ENCODE measurements around the gene CYS1.
"Not testable (repeated sequence)": the region's sequence is repeated elsewhere in the genome, so short reads cannot be mapped to it uniquely, and the experiment has no call there.

CYS1 gene, protein sequence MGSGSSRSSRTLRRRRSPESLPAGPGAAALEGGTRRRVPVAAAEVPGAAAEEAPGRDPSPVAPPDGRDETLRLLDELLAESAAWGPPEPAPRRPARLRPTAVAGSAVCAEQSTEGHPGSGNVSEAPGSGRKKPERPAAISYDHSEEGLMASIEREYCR

DNA sequence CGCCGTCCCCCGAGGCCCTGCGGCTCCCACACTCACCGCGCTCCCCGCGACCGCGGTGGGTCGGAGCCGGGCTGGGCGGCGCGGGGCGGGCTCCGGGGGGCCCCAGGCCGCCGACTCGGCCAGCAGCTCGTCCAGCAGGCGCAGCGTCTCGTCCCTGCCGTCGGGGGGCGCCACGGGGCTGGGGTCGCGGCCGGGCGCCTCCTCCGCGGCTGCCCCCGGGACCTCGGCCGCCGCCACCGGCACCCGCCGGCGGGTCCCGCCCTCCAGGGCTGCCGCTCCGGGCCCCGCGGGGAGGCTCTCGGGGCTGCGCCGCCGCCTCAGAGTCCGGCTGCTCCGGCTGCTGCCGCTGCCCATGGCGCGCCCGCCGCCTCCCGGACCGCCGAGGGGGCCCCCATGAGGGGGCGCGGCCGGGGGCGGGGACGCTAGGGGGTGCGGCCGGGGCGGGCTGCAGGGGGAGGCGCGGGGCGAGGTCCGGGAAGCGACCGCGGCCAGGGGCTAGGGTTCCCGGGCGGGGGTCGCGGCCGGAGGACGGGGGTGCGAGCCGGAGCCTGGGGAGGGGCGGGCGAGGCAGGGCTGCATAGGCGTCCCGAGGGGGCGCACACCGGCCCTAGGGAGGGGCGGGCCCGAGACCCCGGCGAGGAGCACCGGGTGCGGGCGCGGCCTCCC, at the start of gene CYS1:
TSS of gene CYS1 (minus strand) at position 542 of the 666 bp plus-strand sequence. CDS start at position 354, 188 bp downstream.
- DNase-seq (ENCODE audit: low read depth in 2 of 2, low spot score in 1 of 2), result no peak

DNA sequence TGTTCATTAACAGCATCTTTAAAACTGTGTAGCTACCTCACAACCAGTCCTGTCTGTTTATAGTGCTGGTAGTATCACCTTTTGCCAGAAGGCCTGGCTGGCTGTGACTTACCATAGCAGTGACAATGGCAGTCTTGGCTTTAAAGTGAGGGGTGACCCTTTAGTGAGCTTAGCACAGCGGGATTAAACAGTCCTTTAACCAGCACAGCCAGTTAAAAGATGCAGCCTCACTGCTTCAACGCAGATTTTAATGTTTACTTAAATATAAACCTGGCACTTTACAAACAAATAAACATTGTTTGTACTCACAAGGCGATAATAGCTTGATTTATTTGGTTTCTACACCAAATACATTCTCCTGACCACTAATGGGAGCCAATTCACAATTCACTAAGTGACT, 49.3 kb upstream of the CYS1 start:
- no peak for DNase-seq (ENCODE audit: low read depth in 2 of 2, low spot score in 1 of 2)

DNA sequence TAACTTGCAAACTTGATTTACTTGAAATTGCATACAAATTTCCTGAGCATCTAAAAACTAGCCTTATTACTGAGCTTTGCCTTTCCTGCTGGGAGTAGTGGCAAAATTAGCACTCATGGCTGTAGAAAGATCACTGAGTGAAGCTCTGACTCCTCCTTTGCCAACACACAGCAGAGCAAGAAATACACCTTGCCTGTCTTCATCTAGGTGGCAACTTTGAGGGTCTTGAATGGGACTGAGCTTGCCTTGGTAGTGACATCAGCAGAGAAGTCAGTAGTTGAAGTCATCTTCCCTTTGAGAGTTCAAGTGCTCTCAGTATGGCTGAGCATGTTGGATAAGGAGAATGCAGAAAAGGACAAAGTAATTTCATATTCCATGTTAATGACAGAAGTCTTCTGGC, 48.2 kb upstream of the CYS1 start:
- no peak for DNase-seq (ENCODE audit: low read depth in 2 of 2, low spot score in 1 of 2)

DNA sequence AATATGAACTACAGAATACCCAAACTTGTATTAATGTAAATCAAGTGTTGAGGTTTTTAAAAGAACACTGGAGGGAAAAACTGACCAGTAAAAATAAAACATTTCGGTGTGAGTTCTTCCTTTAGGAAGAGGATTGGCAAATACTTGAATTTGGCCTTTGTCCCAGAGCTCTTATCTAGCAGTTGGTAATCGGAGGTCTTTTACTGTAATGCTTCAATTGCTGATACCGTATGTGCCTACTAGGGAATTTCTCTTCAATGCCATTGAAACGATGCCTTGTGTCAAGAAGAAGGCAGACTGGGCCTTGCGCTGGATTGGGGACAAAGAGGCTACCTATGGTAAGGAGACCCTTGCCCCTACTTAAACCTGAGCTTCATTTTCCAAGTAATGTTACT, 46.4 kb upstream of the CYS1 start:
- DNase-seq (ENCODE audit: low read depth in 2 of 2, low spot score in 1 of 2), result no peak

DNA sequence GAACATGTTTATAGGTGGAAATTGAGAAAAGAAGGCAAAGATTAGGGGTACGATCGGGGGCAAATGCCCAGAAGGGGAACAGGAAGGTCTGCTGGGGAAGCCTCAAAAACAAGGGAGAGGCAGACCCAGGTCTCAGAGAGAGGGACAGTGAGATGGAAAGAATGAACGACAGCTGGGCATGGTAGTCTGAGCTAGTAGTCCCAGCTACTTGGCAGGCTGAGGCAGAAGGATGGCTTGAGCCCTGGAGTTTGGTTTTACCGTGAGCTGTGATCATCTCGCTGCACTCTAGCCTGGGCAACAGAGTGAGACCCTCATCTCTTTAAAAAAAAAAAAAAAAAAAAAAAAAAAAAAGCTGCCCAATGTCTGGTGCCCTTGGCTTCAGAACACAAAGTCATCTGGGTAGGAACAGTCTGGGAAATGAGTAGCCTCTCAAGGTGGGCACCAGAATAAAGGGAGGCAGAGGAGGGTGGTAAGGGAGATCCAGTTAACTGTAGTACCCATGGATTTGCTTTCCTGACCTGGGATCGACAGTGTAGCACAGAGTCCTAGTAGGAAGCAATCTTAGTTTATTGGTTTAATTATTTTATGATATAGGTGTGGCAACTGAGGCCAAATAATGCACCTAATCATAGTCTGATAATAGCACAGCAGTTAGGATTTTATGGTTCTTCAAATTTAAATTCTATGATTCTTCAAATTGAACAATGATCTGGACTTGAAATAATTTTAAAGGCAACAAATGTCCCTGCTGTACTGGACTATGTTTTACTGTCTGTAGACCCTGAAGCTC, 45.8 kb upstream of the CYS1 start:
- DNase-seq (ENCODE audit: low read depth in 2 of 2, low spot score in 1 of 2), result no peak

DNA sequence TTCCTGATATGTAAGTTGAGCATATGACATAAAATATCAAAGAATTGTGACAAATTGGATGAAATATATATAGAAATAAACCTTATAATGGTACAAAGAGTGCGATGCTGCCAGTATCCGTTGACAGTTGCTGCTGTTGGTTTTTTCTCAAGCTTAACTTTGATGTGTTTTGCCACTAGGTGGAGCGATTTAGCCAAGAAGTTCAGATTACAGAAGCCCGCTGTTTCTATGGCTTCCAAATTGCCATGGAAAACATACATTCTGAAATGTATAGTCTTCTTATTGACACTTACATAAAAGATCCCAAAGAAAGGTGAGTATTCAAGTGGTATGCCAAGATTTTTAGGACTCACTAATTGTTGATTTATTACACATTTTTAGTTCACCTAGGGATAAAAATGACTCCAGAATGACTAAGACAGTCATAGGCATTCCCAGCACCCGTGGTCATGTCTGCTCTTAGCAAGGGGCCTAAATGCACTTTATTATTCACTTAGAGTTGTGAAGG, 44.4 kb upstream of the CYS1 start:
- no peak for DNase-seq (ENCODE audit: low read depth in 2 of 2, low spot score in 1 of 2)

DNA sequence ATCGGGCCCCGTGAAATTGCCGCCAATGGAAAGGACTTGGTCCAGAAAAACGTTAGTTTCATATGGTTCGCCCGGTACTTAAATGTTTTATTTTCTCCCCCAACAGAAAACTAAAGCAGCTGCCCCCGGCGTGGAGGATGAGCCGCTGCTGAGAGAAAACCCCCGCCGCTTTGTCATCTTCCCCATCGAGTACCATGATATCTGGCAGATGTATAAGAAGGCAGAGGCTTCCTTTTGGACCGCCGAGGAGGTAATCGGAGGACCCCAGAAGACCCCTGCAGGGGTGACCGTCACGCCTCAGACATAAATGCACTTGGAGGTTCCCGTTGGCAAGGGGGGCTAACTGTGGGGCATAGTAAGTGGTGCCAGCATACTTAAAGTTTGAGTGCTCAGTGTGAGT, 43.1 kb upstream of the CYS1 start:
- no peak for DNase-seq (ENCODE audit: low read depth in 2 of 2, low spot score in 1 of 2)

DNA sequence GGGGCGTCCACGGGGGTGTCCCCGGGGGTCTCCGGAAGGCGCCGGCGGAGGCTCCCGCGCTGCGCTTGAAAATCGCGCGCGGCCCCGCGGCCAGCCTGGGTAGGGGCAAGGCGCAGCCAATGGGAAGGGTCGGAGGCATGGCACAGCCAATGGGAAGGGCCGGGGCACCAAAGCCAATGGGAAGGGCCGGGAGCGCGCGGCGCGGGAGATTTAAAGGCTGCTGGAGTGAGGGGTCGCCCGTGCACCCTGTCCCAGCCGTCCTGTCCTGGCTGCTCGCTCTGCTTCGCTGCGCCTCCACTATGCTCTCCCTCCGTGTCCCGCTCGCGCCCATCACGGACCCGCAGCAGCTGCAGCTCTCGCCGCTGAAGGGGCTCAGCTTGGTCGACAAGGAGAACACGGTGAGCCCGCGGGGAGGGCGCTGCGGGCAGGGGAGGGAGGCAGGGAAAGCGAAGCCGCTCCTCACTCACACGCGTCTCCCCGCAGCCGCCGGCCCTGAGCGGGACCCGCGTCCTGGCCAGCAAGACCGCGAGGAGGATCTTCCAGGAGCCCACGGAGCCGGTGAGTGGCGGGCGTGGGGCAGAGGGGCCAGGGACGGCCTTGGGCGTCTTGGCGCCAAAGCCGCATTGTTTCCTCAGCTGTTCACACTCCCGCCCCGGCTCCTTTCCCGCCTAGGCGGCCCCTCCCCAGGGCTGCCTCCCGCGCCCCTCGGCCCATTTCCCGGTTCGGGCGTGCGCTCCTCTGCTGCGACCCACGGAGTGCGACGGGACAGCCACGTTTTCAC, 42.5 kb upstream of the CYS1 start, which contains the start of gene RRM2:
TSS of gene RRM2 (plus strand) at position 240 of the 781 bp plus-strand sequence. CDS start at position 300, 60 bp downstream.
- DNase-seq (ENCODE audit: low read depth in 2 of 2, low spot score in 1 of 2), result peak; percentile 72 to 79

DNA sequence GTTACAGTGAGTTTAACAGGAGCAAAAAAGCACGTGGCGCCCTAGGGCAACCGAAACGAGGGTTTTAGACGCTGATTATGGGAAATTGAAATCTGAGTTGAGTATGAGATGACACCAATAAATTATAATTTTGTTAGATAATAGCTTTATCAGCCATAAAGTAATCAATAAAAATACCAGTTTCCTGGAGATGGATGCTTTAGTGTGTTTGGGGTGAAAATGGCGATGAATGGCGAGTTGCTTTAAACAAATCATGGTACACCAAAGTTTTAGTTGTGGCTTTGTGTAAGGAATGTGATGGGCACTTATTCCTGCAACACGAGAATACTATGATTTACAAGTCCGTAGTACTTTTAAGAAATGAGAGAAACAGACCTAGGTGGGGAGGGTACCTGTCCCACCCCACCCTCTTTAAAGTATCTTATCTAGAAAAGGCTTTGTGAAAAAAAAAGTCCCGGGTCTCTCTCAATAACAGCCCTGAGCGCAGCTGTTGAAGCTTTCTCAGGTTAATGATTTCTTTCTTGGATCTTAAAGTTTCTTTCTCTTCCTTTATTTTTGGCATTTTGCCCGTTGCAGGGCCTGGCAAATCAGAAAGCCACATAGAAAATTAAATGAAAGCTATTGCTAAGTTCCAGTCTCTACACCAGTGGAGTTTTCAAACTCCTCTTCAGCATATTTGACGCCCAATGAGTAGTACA, 40.8 kb upstream of the CYS1 start:
- DNase-seq (ENCODE audit: low read depth in 2 of 2, low spot score in 1 of 2), result no peak

DNA sequence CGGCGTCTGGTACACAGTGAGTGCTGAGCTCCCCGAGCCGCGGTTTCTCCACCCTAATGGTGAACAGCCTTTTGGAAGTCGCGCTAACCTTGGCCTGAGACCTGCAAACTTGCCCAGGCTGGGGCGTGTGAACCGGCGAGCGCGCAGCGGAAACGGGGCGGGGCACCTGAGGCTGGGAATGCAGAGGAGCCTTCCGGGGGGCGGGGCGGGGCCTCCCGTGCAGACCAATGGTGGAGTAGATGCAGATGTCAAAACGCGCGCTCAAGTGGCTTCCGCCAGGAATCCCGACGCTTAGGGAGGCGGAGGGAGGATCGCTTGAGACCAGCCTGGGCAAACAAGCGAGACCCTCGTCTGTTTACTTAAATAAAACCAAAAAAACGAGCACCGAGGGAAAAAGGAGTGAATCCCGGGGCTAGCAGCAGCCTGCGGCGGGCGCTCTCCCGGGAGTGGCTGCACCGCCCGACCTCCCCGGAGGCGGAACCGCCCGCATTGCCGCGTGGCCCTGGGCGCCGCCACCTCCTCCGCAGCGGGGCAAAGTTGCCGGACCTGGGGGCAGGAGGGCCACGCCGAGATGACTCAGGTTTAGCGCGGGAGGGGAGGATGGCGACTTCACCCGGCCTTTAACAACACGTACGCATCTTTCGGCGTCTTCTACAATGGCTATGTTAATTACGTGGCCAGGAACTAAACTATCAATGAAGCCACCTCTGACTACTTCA, 40.1 kb upstream of the CYS1 start:
- peak; percentile 81 to 87 for DNase-seq (ENCODE audit: low read depth in 2 of 2, low spot score in 1 of 2)

DNA sequence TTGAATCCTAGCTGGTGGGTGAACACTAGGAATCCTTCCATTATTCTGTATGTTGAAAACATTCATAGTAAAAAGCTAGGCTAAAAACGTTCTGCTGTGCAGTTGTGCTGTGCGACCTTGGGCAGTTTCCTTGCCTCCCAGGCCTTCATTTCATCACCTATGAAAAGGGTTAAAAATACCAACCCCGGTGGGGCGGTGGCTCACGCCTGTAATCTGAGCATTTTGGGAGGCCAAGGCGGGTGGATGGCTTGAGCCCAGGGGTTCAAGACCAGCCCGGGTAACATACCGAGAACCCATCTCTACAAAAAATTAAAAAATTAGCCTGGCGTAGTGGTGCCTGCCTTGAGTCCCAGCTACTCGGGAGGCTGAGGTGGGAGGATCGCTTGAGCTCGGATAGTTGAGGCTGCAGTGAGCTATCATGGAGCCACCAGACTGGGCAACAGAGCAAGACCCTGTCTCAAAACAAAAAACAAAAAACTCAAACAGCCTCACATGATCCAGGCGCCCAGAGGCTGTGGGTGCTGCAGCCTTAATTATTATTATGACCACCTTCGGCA, 39.5 kb upstream of the CYS1 start:
- no peak for DNase-seq (ENCODE audit: low read depth in 2 of 2, low spot score in 1 of 2)

DNA sequence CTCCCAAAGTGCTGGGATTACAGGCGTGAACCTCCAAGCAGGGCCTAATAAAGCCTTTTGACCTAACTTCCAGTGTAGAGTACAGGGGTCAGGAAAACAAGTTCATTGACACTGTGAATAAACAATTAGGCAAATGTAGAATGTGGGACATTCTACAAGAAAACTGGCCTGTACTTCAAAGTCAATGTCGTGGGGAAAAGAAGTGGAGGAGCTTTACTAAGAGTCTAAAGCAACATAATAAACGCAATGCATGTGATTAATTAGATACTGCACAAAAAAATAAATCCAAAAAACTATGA, 38.8 kb upstream of the CYS1 start:
- no peak for DNase-seq (ENCODE audit: low read depth in 2 of 2, low spot score in 1 of 2)

DNA sequence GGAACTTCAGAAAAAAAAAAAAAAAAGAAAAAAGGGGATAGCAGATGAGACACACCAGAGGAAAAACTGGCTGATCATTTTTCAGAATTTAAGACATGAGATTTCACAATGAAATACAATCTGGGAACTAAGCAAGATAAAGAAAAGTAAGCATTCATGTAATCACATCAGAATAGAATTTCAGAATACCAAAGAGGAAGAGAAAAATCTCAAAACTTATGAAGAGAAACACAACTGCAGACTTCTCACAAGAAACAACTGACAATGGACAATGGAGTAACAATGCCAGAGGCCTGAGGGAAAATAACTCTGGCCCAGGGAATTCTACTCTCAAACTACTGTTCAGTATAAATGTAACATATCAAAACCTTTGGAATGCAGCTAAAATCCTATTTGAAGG, 29.1 kb upstream of the CYS1 start:
- no peak for DNase-seq (ENCODE audit: low read depth in 2 of 2, low spot score in 1 of 2)

DNA sequence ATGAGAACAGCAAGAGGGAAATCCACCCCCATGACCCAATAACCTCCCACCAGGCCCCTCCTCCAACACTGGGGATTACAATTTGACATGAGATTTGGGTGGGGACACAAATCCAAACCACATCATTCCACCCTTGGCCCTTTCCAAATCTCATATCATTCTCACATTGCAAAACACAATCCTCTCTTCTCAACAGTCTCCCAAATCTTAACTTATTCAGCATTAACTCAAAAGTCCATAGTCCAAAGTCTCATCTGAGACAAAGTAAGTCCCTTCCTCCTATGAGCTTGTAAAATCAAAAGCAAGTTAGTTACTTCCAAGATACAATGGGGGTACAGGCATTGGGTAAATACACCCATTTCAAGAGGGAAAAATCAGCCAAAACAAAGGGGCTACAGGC, 24.7 kb upstream of the CYS1 start:
- not testable (repeated sequence) for DNase-seq (ENCODE audit: low read depth in 2 of 2, low spot score in 1 of 2)

DNA sequence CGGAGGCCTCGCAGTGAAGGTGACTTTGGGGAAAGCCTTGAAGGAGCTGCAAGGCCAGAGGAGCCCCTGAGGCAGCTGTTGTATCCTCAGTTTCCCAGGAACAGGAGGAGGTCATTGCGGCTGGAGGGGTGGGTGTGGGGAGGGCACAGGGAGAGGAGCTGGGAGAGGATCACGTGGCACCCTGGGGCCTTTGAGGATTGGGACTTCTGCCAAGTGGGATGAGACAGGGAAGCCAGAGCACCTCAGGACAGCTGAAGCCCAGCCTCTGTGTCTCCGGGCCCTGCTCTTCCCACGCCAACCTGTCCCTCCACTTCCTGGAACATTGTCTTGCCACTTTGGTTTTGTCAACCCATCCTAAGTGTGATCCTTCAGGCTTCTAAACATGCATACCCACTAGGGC, 23.0 kb upstream of the CYS1 start:
- no peak for DNase-seq (ENCODE audit: low read depth in 2 of 2, low spot score in 1 of 2)

DNA sequence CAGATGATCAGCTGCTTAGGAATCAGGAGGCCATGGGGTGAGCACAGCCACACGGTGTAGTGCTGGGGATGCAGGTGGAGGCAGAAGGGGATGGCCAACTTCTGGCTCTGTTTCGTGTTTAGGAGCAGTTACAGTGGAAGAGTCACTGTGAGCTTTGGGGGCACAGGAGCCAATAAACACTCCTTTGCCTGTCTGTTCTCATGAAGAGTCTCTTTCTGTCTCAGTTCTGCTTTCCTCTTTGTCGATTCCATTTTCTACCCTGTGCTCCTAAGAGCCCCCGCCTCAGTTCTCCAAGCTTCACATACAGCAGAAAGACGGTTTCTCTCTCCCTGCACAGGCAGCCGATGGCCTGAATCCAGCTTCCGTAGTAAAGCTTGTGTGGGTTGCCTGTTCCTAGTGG, 21.3 kb upstream of the CYS1 start:
- no peak for DNase-seq (ENCODE audit: low read depth in 2 of 2, low spot score in 1 of 2)

DNA sequence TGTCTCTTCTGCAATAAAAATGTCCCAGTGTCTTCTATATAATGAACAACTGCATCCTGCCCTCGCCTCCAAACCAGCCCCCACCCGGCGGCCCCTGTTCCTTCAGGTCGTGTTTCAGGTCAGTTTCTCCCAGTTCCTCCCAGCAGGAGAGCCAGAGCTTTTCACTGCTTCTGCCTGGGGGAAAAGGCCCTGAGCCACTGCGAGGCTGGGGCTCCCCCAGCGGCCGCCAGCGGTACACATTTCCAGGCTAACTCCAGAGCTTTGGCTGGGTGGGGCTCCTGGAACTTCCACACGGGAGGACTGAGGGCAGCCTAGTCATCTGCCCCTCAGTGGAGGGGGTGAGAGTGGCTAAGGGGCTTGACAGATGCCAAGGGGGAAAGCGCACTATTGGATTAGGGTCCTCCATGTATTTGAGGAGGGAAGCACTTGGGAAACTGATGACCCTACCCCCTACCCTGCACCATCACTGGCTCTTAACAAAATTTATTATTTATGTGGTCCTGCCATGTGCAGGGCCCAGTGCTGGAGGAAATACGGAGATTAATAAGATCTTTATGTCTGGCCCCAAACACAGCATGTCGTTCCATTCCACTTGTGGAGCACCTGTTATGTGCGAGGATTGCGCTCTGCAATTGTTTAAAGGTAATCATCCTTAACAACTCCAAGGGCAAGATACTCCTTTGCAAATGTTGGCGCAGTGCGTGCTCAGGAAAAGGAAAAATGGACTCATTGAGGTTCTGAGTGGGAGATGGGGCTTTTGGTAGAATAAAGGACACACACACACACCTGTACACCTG, 17.3 kb upstream of the CYS1 start:
- DNase-seq (ENCODE audit: low read depth in 2 of 2, low spot score in 1 of 2), result no peak

DNA sequence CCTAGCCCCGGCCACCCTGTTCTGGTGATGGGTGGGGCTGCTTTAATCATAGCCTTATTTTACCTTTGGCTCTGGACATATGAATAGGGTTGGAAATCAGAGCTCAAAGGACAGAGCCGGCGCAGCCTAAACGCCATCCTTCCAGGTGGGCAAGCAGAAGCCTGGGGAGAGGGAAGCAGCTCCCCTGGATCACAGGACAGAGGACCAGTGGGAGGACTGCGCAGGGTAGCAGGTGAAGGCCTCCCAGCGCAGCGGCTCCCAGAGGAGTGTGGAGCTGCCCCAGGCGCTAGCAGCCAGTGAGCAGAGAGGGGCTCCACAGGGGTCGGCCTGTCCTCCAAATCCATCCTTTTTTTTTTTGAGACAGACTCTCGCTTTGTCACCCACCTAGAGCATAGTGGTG, 16.4 kb upstream of the CYS1 start:
- no peak for DNase-seq (ENCODE audit: low read depth in 2 of 2, low spot score in 1 of 2)

DNA sequence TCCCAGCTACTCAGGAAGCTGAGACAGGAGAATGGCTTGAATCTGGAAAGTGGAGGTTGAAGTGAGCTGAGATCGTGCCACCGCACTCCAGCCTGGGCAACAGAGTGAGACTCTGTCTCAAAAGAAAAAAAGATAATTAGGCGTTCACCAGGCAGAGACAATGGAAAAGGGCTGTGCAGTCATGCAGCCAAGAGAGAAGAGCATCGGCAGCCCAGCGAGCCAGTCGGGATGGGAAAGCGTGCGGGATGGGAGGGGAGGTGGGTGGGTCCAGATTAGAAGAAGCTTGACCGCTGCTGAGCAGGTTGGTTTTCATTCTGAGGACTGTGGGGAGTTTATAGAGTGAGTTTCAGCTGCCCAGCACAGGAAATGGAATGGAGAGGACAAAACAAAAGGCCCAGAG, 15.0 kb upstream of the CYS1 start:
- no peak for DNase-seq (ENCODE audit: low read depth in 2 of 2, low spot score in 1 of 2)

Data from stimulated activated CD8-positive, alpha-beta memory T cell treated with anti-CD3 and anti-CD28 coated beads, Interleukin-4, amount 100 ng/mL, for 4 hours (primary cell).